GM19328 (cell line): Measurements from ENCODE around the gene ABHD2.

Source experiments
- ATAC-seq: cut with Tn5 transposase; IDR thresholded peaks from one replicate; pipeline ENCODE4 v1.9.1; 2021; ENCODE audit warnings: mild to moderate bottlenecking, moderate library complexity; ENCODE audit not compliant: unreplicated experiment

ABHD2 gene

GRCh38 chr15:89096664-89097063 is 8.4 kb downstream of the ABHD2 start:
- no peak for ATAC-seq

- no peak for ATAC-seq
Observed at GRCh38 chr15:89097313-89097712, 9.1 kb downstream of the ABHD2 start.

- no peak for ATAC-seq
Observed at GRCh38 chr15:89098281-89098680, 10.0 kb downstream of the ABHD2 start.

GRCh38 chr15:89099968-89100367 is 11.7 kb downstream of the ABHD2 start:
- ATAC-seq, result no peak

GRCh38 chr15:89101302-89102193 is 13.3 kb downstream of the ABHD2 start:
- ATAC-seq, result no peak

GRCh38 chr15:89103481-89104171 is 15.4 kb downstream of the ABHD2 start:
- ATAC-seq, result no peak

- ATAC-seq, result no peak
Observed at GRCh38 chr15:89104172-89104564, 15.9 kb downstream of the ABHD2 start.

- ATAC-seq, result no peak
Observed at GRCh38 chr15:89105147-89105546, 16.9 kb downstream of the ABHD2 start.

GRCh38 chr15:89106200-89106599 is 17.9 kb downstream of the ABHD2 start:
- no peak for ATAC-seq

GRCh38 chr15:89107984-89108383 is 19.7 kb downstream of the ABHD2 start:
- ATAC-seq, result no peak

GRCh38 chr15:89108835-89109234 is 20.6 kb downstream of the ABHD2 start:
- ATAC-seq, result no peak

GRCh38 chr15:89109238-89109637 is 21.0 kb downstream of the ABHD2 start:
- no peak for ATAC-seq

GRCh38 chr15:89110060-89110459 is 21.8 kb downstream of the ABHD2 start:
- ATAC-seq, result no peak

GRCh38 chr15:89111352-89111751 is 23.1 kb downstream of the ABHD2 start:
- no peak for ATAC-seq

- no peak for ATAC-seq
Observed at GRCh38 chr15:89111961-89112340, 23.7 kb downstream of the ABHD2 start.

GRCh38 chr15:89112341-89112971 is 24.2 kb downstream of the ABHD2 start:
- peak; percentile 60 for ATAC-seq

GRCh38 chr15:89113296-89114024 is 25.2 kb downstream of the ABHD2 start:
- no peak for ATAC-seq

- no peak for ATAC-seq
Observed at GRCh38 chr15:89114990-89115389, 26.7 kb downstream of the ABHD2 start.

- no peak for ATAC-seq
Observed at GRCh38 chr15:89115547-89115946, 27.3 kb downstream of the ABHD2 start.

- ATAC-seq, result no peak
Observed at GRCh38 chr15:89116404-89116803, 28.1 kb downstream of the ABHD2 start.

GRCh38 chr15:89117790-89118189 is 29.5 kb downstream of the ABHD2 start:
- no peak for ATAC-seq
